Activated CD4-positive, alpha-beta T cell treated with anti-CD3 and anti-CD28 coated beads, Interleukin-2, amount 10 ng/mL, durations not matched to agents 7 days and 5 days (primary cell): ENCODE measurements around the gene SORCS2. TPM values are rescaled to one million over a fixed set of nuclear protein-coding genes. Genes with fewer than 3 reads are reported as not detected.

ENCODE experiments used
- CTCF ChIA-PET: fragments of 350-600 bp; sonication (Branson Sonifier 250); formaldehyde crosslinking; loops from one replicate; lab custom pipeline; 2021; ENCODE audit warnings: antibody characterized with exemption; lab: Charles Lee
- POLR2A ChIA-PET: fragments of 350-600 bp; sonication (Branson Sonifier 250); formaldehyde crosslinking; loops from one replicate; lab custom pipeline; 2021; ENCODE audit warnings: antibody characterized with exemption; lab: Charles Lee
- DNase-seq: peaks from one replicate; pipeline ENCODE4 v3.0.0-alpha.2; 2020
- H3K27ac Mint-ChIP-seq: one replicate; pipeline ENCODE4 v1.8.0; 2021; ENCODE audit warnings: mild to moderate bottlenecking, moderate library complexity, mixed read lengths
- H3K27me3 Mint-ChIP-seq: one replicate; pipeline ENCODE4 v1.8.0; 2021; ENCODE audit warnings: mixed read lengths
- H3K36me3 Mint-ChIP-seq: one replicate; pipeline ENCODE4 v1.8.0; 2021; ENCODE audit warnings: low read depth, mixed read lengths
- H3K4me1 Mint-ChIP-seq: one replicate; pipeline ENCODE4 v1.8.0; 2021; ENCODE audit warnings: mixed read lengths
- H3K4me3 Mint-ChIP-seq: one replicate; pipeline ENCODE4 v1.8.0; 2021; ENCODE audit warnings: mild to moderate bottlenecking, moderate library complexity, mixed read lengths
- H3K9me3 Mint-ChIP-seq: one replicate; pipeline ENCODE4 v1.8.0; 2021; ENCODE audit warnings: mixed read lengths
- total RNA-seq, 2 experiments: library from RNA; stranded (reverse); gene quantifications; one replicate each; pipeline ENCODE4 v1.2.3, GENCODE V29; 2021

SORCS2 gene
- total RNA-seq, 2 experiments from 2014 or later: not detected

DNA sequence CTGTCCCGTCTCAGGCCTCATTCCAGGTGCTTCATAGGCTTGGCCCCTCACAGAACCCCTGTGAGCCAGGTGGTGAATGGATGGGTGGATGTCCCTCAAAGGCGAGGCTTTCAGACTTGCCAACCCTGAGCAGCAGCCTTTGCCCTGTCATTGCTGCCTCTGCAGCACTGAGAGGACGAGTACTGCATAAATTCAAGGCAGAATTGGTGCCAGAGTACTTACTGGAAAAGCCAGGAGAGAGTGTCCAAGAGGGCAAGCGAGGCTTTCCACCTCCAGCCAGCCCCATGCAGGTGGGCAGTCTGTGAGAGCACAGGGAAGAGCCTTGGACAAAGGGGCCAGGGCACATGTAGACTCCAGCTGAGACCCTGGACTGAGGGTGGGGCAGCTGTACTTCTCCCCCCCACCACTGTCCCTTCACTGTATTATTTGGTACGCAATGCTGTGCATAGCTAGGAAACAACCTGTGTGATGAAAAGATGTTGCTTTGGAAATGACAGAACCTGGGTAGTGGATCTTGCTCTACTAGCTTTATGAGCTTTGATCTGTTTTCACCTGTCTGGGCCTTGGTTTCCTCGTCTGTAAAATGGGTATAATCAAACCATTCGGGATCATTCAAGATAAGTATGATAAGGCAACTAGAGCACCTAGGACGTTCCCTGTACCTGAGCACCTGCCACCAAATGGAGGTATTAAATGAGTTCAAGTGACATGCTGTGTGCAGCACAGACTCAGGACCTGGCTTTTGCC lies 467.3 kb downstream of the SORCS2 start:
- Mint-ChIP-seq H3K9me3 (no peaks in the 10 kb centered on the region), H3K27me3 (peaks cover 1% of the 10 kb centered on the region), H3K27ac (no peak overlapping the region), H3K4me3 (no peak overlapping the region), H3K4me1 (no peaks in the 10 kb centered on the region), H3K36me3 (no peaks in the 10 kb centered on the region)
- ChIA-PET CTCF (no interaction called here), POLR2A (no interaction called here)
- DNase-seq: no peak

DNA sequence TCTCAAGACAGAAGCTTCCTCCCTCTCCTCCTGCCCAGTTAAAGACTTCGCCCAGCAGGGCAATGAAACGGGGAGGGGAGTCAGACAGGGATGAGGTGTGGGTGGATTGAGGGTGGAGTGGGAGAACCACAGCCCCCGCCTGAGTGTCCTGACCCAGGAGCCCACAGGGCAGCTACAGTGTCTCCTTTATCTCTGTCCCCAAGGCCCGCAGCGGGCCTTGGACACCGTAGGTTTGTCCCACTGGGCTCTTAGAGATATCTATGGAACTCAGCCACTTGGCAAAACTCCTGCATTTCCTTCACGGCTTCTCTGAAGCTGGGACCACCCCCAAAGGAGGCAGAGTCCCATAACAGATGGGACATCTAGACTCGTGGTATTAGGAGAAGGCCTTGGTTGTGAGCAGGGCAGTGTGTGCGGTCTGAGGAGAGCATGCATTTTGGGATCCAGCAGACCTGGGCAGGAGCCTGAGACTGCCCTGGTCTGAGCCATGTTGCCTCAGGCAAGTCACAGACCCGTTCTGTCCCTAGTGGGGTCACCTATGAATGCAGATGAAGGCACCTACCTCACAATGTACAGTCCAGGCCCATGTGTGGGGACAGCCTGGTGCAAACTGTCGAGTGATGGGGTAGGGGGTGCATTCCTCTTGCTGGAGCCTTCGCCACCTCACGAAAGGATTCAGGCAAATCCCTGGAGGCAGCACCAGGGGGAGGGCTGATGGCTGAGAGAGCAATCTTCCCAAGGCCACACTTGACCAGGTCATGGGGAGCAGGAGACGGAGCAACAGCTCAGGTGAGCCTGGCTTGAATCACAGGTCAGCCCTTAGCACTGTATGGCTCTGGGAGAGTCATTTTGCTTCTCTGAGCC lies 468.1 kb downstream of the SORCS2 start:
- CTCF ChIA-PET: no interaction called here
- Mint-ChIP-seq H3K4me3 (no peak overlapping the region), H3K27ac (no peak overlapping the region), H3K27me3 (peaks cover 1% of the 10 kb centered on the region), H3K4me1 (no peaks in the 10 kb centered on the region), H3K36me3 (no peaks in the 10 kb centered on the region), H3K9me3 (no peaks in the 10 kb centered on the region)
- DNase-seq: no peak
- POLR2A ChIA-PET: no interaction called here

DNA sequence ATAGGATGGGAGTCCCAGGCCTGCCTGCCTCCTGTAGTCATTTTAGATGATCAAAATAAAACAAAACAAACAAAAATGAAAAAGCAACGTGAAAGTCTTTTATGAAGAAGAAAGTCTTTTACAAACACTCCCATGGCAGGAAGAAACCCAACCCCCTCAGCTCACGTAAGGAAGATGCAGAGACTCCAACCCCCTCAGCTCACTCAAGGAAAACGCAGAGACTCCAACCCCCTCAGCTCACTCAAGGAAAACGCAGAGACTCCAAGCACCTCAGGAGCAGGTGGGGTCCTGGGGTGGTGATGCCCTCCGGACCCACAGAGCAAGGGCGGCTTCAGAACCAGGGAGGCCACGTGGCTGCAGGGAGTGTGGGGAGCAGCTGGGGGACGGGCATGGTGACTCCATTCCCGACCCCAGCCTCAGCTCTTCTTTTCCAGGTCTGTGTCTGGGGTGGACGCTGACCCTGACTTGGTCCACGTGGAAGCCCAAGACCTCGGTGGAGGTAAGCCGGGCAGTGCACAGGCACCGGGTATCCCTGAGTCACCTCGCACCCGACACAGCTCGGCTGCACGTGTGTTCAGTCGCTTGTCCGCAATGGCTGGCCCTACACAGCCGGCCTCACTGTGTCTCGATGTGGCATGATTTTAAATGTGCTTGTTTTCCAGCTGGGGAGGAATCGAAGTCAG lies 468.9 kb downstream of the SORCS2 start:
- POLR2A ChIA-PET: no interaction called here
- DNase-seq: no peak
- CTCF ChIA-PET: no interaction called here

DNA sequence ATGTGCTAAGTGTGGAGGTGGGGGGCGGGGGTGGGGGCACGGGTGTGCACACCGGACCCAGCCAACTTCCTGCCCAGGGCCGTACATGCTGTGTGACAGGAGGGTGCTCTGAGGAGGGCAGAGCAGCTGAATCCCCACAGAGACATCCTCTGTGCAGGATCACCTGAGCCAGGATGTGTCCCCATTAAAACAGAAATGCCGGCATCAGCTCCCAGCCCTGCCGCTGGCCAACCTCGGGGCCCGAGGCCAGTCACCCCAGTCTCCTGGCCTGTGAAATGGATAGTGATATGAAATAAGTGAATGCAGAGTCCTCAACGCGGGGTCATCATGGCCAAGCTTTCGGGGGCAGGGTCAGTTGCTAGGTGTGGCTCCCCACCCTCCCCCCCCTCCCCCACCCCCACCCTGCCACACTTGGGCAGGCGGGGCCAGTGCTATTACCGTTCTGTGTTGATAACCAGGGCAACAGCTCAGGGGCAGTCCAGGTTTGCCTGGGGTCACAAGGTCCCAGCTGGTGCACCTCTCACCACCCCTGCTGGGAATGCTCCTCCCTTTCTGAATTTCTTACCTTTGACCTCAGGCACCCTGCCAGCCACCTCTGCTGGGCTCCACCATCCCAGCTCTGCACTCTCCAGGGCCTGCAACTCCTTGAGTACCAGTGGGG lies 469.6 kb downstream of the SORCS2 start:
- Mint-ChIP-seq H3K4me1 (no peaks in the 10 kb centered on the region), H3K27ac (no peak overlapping the region), H3K27me3 (peaks cover 1% of the 10 kb centered on the region), H3K36me3 (no peaks in the 10 kb centered on the region), H3K4me3 (no peak overlapping the region), H3K9me3 (no peaks in the 10 kb centered on the region)
- CTCF ChIA-PET: no interaction called here
- POLR2A ChIA-PET: no interaction called here
- no peak for DNase-seq

More for the DNA sequence above, 468.9 kb downstream of the SORCS2 start:
- no peaks in the 10 kb centered on the region for H3K9me3 Mint-ChIP-seq
- no peak overlapping the region for H3K4me3 Mint-ChIP-seq
- H3K36me3 Mint-ChIP-seq: no peaks in the 10 kb centered on the region
- H3K27ac Mint-ChIP-seq: no peak overlapping the region
- H3K27me3 Mint-ChIP-seq: peaks cover 1% of the 10 kb centered on the region
- H3K4me1 Mint-ChIP-seq: no peaks in the 10 kb centered on the region

DNA sequence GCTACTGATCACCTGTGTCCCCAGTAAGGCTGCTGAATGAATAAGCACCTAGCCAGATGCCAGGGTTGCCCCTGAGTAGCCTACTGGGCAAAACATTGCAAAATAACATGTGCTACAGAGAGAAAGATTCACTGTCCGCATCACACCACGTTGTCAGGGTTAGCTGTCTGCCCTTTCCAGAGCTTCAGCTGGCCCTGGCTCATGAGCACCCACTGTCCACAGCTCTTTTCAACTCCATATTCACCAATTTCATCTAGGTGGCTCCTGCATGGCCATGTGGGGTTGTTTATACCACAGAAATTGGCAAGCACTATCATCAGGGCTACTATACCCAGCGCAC lies 470.1 kb downstream of the SORCS2 start:
- H3K9me3 Mint-ChIP-seq: no peaks in the 10 kb centered on the region
- DNase-seq: no peak
- no peaks in the 10 kb centered on the region for H3K36me3 Mint-ChIP-seq
- peaks cover 1% of the 10 kb centered on the region for H3K27me3 Mint-ChIP-seq
- POLR2A ChIA-PET: no interaction called here
- H3K4me1 Mint-ChIP-seq: no peaks in the 10 kb centered on the region
- no peak overlapping the region for H3K27ac Mint-ChIP-seq
- no peak overlapping the region for H3K4me3 Mint-ChIP-seq
- CTCF ChIA-PET: no interaction called here

DNA sequence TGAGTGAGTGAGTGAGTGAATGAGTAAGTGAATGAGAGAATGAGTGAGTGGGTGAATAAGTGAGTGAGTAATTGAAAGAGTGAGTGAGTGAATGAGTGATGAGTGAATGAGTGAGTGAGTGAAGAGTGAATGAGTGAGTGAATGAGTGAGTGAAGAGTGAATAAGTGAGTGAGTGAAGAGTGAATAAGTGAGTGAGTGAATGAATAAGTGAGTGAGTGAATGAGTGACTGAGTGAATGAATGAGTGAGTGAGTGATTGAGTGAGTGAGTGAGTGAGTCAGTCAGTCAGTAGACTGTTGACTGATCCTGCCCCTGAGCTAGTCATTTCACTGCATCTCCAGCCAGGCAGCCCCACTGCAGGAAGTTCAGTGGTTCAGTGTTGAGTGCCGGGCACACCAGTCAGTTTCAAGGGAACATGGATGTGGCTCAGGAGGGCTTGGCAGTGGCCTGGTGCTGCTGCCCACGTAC lies 470.8 kb downstream of the SORCS2 start:
- H3K36me3 Mint-ChIP-seq: no peaks in the 10 kb centered on the region
- H3K9me3 Mint-ChIP-seq: no peaks in the 10 kb centered on the region
- CTCF ChIA-PET: no interaction called here
- no peak overlapping the region for H3K27ac Mint-ChIP-seq
- POLR2A ChIA-PET: no interaction called here
- DNase-seq: no peak
- no peaks in the 10 kb centered on the region for H3K4me1 Mint-ChIP-seq
- H3K27me3 Mint-ChIP-seq: peaks cover 1% of the 10 kb centered on the region
- H3K4me3 Mint-ChIP-seq: no peak overlapping the region

DNA sequence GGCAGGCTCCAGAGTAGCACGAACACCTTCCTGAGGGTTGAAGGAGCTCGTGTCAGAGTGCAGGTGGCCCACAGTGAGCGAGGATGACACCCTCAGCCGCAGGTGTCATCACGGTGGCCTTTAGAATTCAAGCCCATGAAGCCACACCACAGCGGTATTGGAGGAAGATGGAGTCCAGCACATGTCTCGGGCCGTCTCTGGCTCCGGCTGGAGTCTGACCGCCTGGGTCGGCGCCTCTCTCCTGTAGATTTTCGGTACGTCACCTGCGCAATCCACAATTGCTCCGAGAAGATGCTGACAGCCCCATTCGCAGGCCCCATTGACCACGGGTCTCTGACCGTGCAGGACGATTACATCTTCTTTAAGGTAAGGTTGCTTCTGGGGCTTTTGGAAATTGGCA lies 471.8 kb downstream of the SORCS2 start:
- no peaks in the 10 kb centered on the region for H3K36me3 Mint-ChIP-seq
- H3K9me3 Mint-ChIP-seq: no peaks in the 10 kb centered on the region
- no peak overlapping the region for H3K27ac Mint-ChIP-seq
- peaks cover 1% of the 10 kb centered on the region for H3K27me3 Mint-ChIP-seq
- H3K4me1 Mint-ChIP-seq: no peaks in the 10 kb centered on the region
- CTCF ChIA-PET: no interaction called here
- no peak for DNase-seq
- H3K4me3 Mint-ChIP-seq: no peak overlapping the region
- POLR2A ChIA-PET: no interaction called here

DNA sequence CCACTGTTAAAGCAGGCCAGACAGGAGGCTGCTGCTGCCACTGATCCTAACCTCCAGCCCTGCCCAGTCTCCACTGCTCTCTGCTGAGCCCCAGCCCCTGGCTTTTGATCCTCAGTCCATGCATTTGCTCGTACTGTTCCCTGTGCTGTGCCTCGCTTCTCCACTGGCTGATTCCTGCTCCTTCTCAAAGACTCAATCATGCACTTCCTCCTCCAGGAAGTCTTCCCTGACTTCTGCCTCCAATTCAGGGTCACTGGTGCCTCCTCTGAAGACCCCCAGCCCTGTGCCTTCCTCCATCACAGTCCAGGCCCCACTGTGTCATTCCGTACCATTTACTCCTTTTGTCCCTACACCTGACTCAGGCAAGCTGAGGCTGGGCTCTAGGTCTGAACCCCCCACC lies 473.0 kb downstream of the SORCS2 start:
- CTCF ChIA-PET: no interaction called here
- H3K27me3 Mint-ChIP-seq: peaks cover 4% of the 10 kb centered on the region
- POLR2A ChIA-PET: no interaction called here
- no peaks in the 10 kb centered on the region for H3K9me3 Mint-ChIP-seq
- DNase-seq: no peak
- H3K4me3 Mint-ChIP-seq: no peak overlapping the region
- no peak overlapping the region for H3K27ac Mint-ChIP-seq
- H3K36me3 Mint-ChIP-seq: no peaks in the 10 kb centered on the region
- H3K4me1 Mint-ChIP-seq: no peaks in the 10 kb centered on the region

DNA sequence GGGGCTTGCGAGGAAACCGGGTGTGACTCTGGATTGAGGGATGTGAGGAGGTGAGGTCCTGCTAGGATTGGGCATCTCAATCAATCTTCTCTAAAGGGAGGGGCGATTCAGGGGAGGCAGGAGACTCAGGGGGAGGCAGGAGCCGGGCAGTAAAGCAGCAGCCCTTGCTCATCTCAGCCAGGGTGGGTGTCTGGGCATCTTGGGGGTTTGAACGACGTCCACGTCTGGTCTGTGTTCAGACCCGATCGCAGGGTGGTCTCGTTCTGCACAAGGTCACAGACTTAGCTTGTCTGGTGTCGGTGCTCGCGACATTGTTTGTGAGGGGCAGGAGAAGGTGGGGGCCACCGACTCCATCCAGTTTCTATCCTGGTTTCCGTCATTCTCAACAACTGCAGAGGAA lies 473.7 kb downstream of the SORCS2 start:
- Mint-ChIP-seq H3K4me3 (no peak overlapping the region), H3K36me3 (no peaks in the 10 kb centered on the region), H3K4me1 (no peaks in the 10 kb centered on the region), H3K27ac (no peak overlapping the region), H3K27me3 (peaks cover 4% of the 10 kb centered on the region), H3K9me3 (no peaks in the 10 kb centered on the region)
- POLR2A ChIA-PET: no interaction called here
- no peak for DNase-seq
- CTCF ChIA-PET: no interaction called here

DNA sequence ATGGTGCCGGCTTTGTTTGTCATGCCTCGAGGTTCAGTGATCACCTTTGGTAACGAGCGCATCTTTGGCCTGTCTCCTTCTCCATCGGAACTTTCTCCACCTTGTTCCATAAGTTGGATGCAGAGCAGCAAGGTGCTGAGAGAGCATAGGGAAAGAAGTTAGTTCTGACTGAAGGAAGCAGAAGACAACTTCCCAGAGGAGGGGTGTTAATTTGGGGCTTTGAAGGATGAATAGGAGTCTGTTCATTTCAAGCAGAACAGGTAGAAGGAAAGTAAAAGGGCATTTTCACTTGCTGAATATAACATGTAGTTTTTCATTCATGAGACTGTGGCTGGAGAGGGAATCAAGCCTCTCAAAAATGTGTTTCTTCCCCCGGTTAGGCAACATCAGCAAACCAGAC lies 474.4 kb downstream of the SORCS2 start:
- Mint-ChIP-seq H3K4me1 (no peaks in the 10 kb centered on the region), H3K4me3 (no peak overlapping the region), H3K27me3 (peaks cover 9% of the 10 kb centered on the region), H3K36me3 (no peaks in the 10 kb centered on the region), H3K27ac (no peak overlapping the region), H3K9me3 (no peaks in the 10 kb centered on the region)
- ChIA-PET CTCF (no interaction called here), POLR2A (no interaction called here)
- no peak for DNase-seq

DNA sequence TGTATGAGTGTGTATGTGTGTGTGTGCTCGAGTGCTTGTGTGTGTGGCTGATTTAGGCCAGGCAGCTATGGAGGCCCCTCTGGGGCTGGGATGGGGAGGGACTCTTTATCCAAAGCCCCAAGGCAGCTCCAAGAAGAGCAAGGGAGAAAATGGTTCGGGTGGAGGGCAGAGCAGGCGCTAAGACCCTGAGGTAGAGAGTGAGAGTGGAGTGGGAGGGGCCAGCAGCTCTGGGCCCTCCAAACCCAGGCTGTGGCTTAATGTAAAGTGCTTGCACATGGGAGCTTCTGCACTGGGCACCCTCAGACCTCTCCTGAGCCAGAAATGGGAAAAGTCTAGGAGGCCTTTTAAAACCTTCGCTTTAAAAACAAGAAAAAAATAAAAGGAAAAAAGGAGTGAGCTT lies 475.9 kb downstream of the SORCS2 start:
- DNase-seq: no peak
- H3K27ac Mint-ChIP-seq: no peak overlapping the region
- H3K4me1 Mint-ChIP-seq: no peaks in the 10 kb centered on the region
- no peak overlapping the region for H3K4me3 Mint-ChIP-seq
- CTCF ChIA-PET: no interaction called here
- H3K36me3 Mint-ChIP-seq: no peaks in the 10 kb centered on the region
- peaks cover 8% of the 10 kb centered on the region for H3K27me3 Mint-ChIP-seq
- POLR2A ChIA-PET: no interaction called here
- H3K9me3 Mint-ChIP-seq: no peaks in the 10 kb centered on the region

DNA sequence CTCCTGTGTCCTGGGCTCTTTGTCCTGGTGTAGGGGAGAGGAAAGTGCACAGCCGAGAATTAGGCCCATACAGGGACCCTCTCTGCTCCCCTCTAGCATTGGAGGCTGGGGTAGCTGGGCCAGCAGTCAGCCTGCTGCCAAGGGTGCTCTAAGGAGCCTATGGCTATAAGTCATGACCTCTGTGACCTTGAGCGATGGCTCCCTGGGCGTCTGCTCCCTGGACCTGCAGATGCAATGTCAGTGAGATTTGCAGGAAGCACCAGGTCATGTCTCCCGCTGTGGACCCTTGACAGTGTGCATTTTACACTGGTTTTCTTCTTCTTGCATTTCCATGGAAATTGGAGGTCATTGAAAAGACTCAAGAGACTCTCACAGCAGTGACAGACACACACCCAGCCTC lies 476.5 kb downstream of the SORCS2 start:
- H3K9me3 Mint-ChIP-seq: no peaks in the 10 kb centered on the region
- peaks cover 8% of the 10 kb centered on the region for H3K27me3 Mint-ChIP-seq
- ChIA-PET POLR2A (no interaction called here), CTCF (no interaction called here)
- DNase-seq: no peak
- H3K4me1 Mint-ChIP-seq: no peaks in the 10 kb centered on the region
- H3K4me3 Mint-ChIP-seq: no peak overlapping the region
- no peak overlapping the region for H3K27ac Mint-ChIP-seq
- H3K36me3 Mint-ChIP-seq: no peaks in the 10 kb centered on the region

DNA sequence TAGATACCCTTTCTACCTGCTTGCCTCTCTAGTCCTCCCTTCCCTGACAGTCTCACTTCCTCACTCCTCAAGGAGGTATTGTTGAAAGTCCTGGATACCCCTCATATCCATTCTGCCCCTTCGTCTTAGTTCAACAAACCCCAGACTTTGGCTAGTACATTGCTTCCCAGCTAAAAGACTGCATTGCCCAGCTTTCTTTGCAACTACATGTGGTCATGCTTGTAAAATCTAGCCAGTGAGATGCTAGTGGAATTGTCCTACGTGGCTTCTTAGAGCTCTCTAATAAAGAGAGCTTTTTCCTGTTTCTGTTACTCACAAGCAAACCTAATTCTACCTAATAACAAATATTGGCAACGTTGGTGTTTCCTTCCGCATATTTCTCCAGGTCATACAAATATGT lies 480.3 kb downstream of the SORCS2 start:
- DNase-seq: no peak
- Mint-ChIP-seq H3K9me3 (no peaks in the 10 kb centered on the region), H3K4me3 (no peak overlapping the region), H3K36me3 (no peaks in the 10 kb centered on the region), H3K4me1 (no peaks in the 10 kb centered on the region), H3K27ac (no peak overlapping the region), H3K27me3 (peaks cover 8% of the 10 kb centered on the region)
- CTCF ChIA-PET: no interaction called here
- POLR2A ChIA-PET: no interaction called here
